ENCODE data around the gene VSTM2B. TPM values are rescaled to one million over a fixed set of nuclear protein-coding genes. Genes with fewer than 3 reads are reported as not detected.

The VSTM2B gene
- total RNA-seq, 2 donors from 2014 or later, result not detected

GRCh38 chr19:29488316-29488715 lies 37.5 kb upstream of the VSTM2B start:
- DNase-seq (no peak), ATAC-seq (no peak)
- 61 to 63% methylated on average over 5 of the region's 5 CpGs for WGBS, 2 donors
- Histone ChIP-seq H3K27ac (no peak overlapping the region), H3K36me3 (replicated peaks in 1 of 2; ENCODE audit: insufficient read depth in 1 of 2, low read depth in 2 of 2) (no peaks in the 10 kb centered on the region), H3K27me3 (no peaks in the 10 kb centered on the region), H3K4me3 (no peak overlapping the region), H3K9me3 (no peaks in the 10 kb centered on the region), H3K4me1 (no peaks in the 10 kb centered on the region)
- TF ChIP-seq CTCF (IDR thresholded peaks at IDR 0.05) (no peak), POLR2A (IDR thresholded peaks at IDR 0.05) (no peak)
- intact Hi-C loops (cut with DNase I), result no loop called here

- Histone ChIP-seq H3K27me3 (no peaks in the 10 kb centered on the region), H3K9me3 (no peaks in the 10 kb centered on the region), H3K36me3 (replicated peaks in 1 of 2; ENCODE audit: insufficient read depth in 1 of 2, low read depth in 2 of 2) (no peaks in the 10 kb centered on the region), H3K27ac (no peak overlapping the region), H3K4me1 (no peaks in the 10 kb centered on the region), H3K4me3 (no peak overlapping the region)
- DNase-seq, result no peak
- ATAC-seq, result no peak
- intact Hi-C loops (cut with DNase I), result no loop called here
- 65 to 68% methylated on average over 16 of the region's 16 CpGs for WGBS, 2 donors
- TF ChIP-seq POLR2A (IDR thresholded peaks at IDR 0.05) (no peak), CTCF (IDR thresholded peaks at IDR 0.05) (no peak)
Measured at GRCh38 chr19:29489172-29489951, 36.4 kb upstream of the VSTM2B start.

GRCh38 chr19:29491491-29491890 lies 34.3 kb upstream of the VSTM2B start:
- H3K9me3 ChIP-seq, result no peaks in the 10 kb centered on the region
- H3K4me1 ChIP-seq, result no peaks in the 10 kb centered on the region
- H3K27ac ChIP-seq, result no peak overlapping the region
- DNase-seq (no peak), ATAC-seq (no peak)
- 48 to 61% methylated on average over 3 of the region's 3 CpGs for WGBS, 2 donors
- intact Hi-C loops (cut with DNase I), result no loop called here
- no peaks in the 10 kb centered on the region for H3K36me3 ChIP-seq (replicated peaks in 1 of 2; ENCODE audit: insufficient read depth in 1 of 2, low read depth in 2 of 2)
- no peak for TF ChIP-seq CTCF (IDR thresholded peaks at IDR 0.05)
- no peak for TF ChIP-seq POLR2A (IDR thresholded peaks at IDR 0.05)
- no peaks in the 10 kb centered on the region for H3K27me3 ChIP-seq
- no peak overlapping the region for H3K4me3 ChIP-seq

GRCh38 chr19:29491995-29492577 lies 33.7 kb upstream of the VSTM2B start:
- Histone ChIP-seq H3K27me3 (no peaks in the 10 kb centered on the region), H3K9me3 (no peaks in the 10 kb centered on the region), H3K4me3 (no peak overlapping the region), H3K27ac (no peak overlapping the region), H3K4me1 (no peaks in the 10 kb centered on the region), H3K36me3 (replicated peaks in 1 of 2; ENCODE audit: insufficient read depth in 1 of 2, low read depth in 2 of 2) (no peaks in the 10 kb centered on the region)
- DNase-seq, result no peak
- WGBS, 2 donors, result 20 to 23% methylated on average over 7 of the region's 7 CpGs
- no peak for TF ChIP-seq POLR2A (IDR thresholded peaks at IDR 0.05)
- TF ChIP-seq CTCF (IDR thresholded peaks at IDR 0.05), result no peak
- intact Hi-C loops (cut with DNase I), result no loop called here
- ATAC-seq, result no peak

GRCh38 chr19:29492769-29493168 lies 33.0 kb upstream of the VSTM2B start:
- Histone ChIP-seq H3K27me3 (no peaks in the 10 kb centered on the region), H3K4me1 (no peaks in the 10 kb centered on the region), H3K36me3 (replicated peaks in 1 of 2; ENCODE audit: insufficient read depth in 1 of 2, low read depth in 2 of 2) (no peaks in the 10 kb centered on the region), H3K27ac (no peak overlapping the region), H3K4me3 (no peak overlapping the region), H3K9me3 (no peaks in the 10 kb centered on the region)
- no peak for TF ChIP-seq CTCF (IDR thresholded peaks at IDR 0.05)
- no peak for TF ChIP-seq POLR2A (IDR thresholded peaks at IDR 0.05)
- ATAC-seq, result no peak
- WGBS, 2 donors, result 9 to 11% methylated on average over 7 of the region's 7 CpGs
- intact Hi-C loops (cut with DNase I), result no loop called here
- no peak for DNase-seq
